ENCODE data around the gene MEF2B.

MEF2B gene

DNA sequence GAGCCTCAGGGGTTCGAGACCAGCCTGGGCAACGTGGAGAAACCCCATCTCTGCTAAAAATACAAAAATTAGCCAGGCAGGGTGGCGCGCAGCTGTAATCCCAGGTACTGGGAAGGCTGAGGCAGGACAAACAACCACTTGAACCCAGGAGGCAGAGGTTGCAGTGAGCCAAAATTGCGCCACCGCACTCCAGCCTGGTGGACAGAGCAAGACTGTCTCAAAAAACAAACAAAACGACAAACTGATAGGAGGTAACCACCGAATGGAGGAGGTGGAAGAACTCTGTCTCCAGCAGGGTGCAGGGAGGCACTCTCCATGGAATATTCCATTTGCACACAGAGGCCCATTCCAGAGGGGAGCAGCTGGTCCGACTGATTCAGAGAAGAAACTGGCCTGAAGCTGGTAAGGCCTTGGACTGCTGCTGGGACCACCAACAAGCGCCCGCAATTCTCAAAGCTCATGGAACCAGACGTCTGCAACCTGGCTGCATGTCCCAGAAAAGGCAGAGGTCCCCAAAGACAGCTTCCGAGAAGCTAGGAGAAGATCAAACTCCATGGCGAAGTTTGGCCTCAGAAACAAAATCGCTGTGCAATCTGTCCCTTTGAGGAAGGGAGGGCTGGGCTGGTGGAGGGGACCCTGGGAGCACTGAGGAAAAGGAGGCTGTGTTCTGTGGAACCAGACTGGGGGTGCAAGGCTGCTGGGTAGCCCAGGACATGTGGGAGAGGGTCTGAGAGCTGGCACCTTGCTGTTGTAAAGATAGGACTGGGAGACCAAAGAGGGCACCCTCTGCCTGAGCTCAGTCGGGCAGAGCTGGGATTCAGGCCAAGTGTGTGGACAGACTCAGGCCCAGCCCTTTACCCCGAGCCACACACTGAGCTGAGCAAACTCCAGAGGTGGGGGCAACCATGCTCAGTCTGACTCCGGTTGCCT, 71.1 kb downstream of the MEF2B start:
- DNase-seq (ENCODE audit: low read depth), result no peak

DNA sequence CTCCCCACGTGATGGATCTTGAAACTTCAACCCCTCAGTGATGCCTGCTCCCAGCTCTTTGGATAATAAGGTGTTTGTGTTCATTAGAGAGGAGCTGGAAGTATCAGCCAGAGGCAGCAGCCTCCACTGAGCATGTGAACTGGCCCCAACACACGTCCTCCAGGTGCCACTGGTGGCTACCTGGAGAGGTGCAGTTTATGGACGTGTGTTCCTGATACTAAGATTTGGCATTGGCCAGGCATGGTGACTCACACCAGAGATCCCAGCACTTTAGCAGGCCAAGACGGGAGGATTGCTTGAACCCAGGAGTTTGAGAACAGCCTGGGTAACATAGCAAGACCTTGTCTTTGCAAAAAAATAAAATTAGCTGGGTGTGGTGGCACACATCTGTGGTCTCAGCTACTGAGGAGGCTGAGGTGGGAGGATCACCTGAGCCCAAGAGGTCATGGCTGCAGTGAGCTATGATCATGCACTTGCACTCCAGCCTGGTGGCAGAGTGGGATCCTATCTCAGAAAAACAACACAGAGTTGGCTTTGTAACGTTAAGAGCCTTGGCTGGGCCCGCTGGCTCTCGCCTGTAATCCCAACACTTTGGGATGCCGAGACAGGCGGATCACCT, 71.9 kb downstream of the MEF2B start:
- no peak for DNase-seq (ENCODE audit: low read depth)

DNA sequence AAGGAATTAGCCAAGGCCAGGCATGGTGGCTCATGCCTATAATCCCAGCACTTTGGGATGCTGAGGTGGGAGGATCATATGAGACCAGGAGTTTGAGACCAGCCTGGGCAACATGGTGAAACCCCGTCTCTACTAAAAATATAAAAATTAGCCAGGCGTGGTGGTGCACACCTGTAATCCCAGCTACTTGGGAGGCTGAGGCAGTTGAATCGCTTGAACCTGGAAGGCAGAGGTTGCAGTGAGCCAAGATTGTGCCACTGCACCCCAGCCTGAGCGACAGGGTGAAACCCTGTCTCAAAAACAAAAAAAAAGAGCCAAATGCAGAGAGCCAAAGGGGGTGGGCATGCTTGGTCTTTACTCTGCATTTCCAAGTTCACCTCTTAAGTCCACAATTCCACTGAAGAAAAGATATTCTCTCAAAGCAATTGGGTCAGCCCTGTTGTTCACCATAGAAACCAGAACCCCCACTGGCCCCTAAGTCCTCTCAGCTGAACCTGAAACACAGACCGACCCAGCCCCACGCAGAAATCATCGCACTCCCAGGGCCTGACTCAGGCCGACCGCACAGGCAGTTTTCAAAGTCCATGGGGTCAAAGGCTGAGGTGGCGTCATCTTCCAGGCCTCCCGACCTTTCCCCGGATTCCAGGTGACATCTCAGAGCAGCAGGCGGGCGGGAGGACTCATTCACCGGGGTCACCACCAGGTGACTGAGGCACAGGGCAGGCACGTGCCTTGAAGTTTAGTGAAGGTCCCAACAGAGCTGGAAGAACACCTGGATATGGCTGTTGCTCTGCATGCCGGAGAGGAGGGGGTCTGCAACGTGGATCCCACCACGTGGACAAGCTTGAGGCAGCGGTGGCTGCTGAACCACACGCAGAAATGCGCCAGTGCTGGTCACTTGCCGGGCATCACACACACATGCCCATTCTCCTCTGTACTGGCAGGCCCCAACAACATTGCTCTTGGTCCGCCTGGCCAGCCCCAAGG, 73.1 kb downstream of the MEF2B start:
- no peak for DNase-seq (ENCODE audit: low read depth)

DNA sequence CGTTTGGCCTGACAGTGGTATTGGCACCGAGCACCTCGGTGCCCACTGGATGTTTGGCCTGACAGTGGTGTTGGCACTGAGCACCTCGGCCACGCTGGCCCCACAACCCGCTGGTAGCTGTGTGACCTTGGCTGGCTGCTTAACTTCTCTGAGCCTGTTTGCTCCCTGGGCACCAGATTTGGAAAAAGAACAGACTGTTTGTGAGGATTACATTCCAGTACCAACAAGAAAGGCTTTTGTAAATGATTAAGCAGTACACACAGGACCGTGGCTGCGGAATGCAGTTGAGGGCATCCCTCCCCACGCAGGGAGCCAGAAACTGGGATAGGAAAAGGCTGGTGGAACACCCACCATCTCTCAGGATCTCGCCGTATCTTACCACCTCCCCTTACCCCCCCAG, 74.4 kb downstream of the MEF2B start:
- no peak for DNase-seq (ENCODE audit: low read depth)

Data from T follicular helper cell (primary cell).